WTC11 (cell line): ENCODE data around the gene ATP6V1G1. TPM values are rescaled to one million over a fixed set of nuclear protein-coding genes. Genes with fewer than 3 reads are reported as not detected.

Source experiments
- ATAC-seq: fragments of 200-7000 bp; cut with Tn5 transposase; 2 replicates; pipeline ENCODE4 v1.10.0; 2021; ENCODE audit warnings: mild to moderate bottlenecking, moderate library complexity
- CTCF ChIA-PET: fragments of 300-600 bp; sonication (Branson Sonifier 250); formaldehyde crosslinking; loops from one replicate; lab custom pipeline; 2021; ENCODE audit warnings: antibody characterized with exemption; lab: Charles Lee
- POLR2A ChIA-PET: fragments of 350-600 bp; sonication (Branson Sonifier 250); formaldehyde crosslinking; loops from one replicate; lab custom pipeline; 2021; ENCODE audit warnings: antibody characterized with exemption; lab: Charles Lee
- DNase-seq: peaks from one replicate; pipeline ENCODE4 v3.0.0; 2021; ENCODE audit warnings: low spot score
- H3K27ac Mint-ChIP-seq: 2 replicates; pipeline ENCODE4 v1.8.0; 2021; ENCODE audit warnings: mixed read lengths
- H3K27me3 Mint-ChIP-seq: 2 replicates; pipeline ENCODE4 v1.8.0; 2021; ENCODE audit warnings: low read depth, mild to moderate bottlenecking, moderate library complexity, mixed read lengths
- H3K36me3 Mint-ChIP-seq: 2 replicates; pipeline ENCODE4 v1.8.0; 2021; ENCODE audit warnings: mixed read lengths
- H3K4me1 Mint-ChIP-seq: 2 replicates; pipeline ENCODE4 v1.8.0; 2022; ENCODE audit warnings: mixed read lengths
- H3K4me3 Mint-ChIP-seq: 2 replicates; pipeline ENCODE4 v1.8.0; 2021; ENCODE audit warnings: mild to moderate bottlenecking, moderate library complexity, mixed read lengths
- H3K9me3 Mint-ChIP-seq: 2 replicates; pipeline ENCODE4 v1.8.0; 2021; ENCODE audit warnings: mixed read lengths
- RELA ChIP-seq: sonication (generic); formaldehyde crosslinking; IDR thresholded peaks from 2 replicates; pipeline ENCODE4 v1.8.1; 2022; ENCODE audit warnings: missing genetic modification reagents, mild to moderate bottlenecking, borderline replicate concordance
- ZNF416 ChIP-seq: fragments of 250-450 bp; sonication (Bioruptor Pico); IDR thresholded peaks from 2 replicates; pipeline ENCODE4 v1.9.0; 2021; ENCODE audit warnings: mild to moderate bottlenecking, inconsistent platforms
- total RNA-seq: library from RNA; stranded (reverse); gene quantifications from 3 replicates; pipeline ENCODE4 v1.2.3, GENCODE V29; 2021
- TF ChIP-seq, protein P1 (sequence below): sonication (generic); formaldehyde crosslinking; IDR thresholded peaks from 2 replicates; pipeline ENCODE4 v1.8.0; 2022; ENCODE audit warnings: mild to moderate bottlenecking, missing genetic modification reagents
- TF ChIP-seq, protein P2 (sequence below): fragments of 200-600 bp; IDR thresholded peaks from 2 replicates; pipeline ENCODE4 v1.8.0; 2022; ENCODE audit warnings: antibody characterized with exemption
- TF ChIP-seq, protein P3 (sequence below): fragments of 250-450 bp; sonication (Bioruptor Pico); IDR thresholded peaks from 2 replicates; pipeline ENCODE4 v1.9.0; 2021; ENCODE audit warnings: mild to moderate bottlenecking
- TF ChIP-seq, protein P4 (sequence below): sonication (generic); formaldehyde crosslinking; IDR thresholded peaks from 2 replicates; pipeline ENCODE4 v1.8.1; 2022; ENCODE audit warnings: low read depth, missing genetic modification reagents, borderline replicate concordance
- TF ChIP-seq, protein P5 (sequence below): fragments of 250-450 bp; sonication (Bioruptor Pico); IDR thresholded peaks from 2 replicates; pipeline ENCODE4 v1.9.0; 2021; ENCODE audit warnings: moderate library complexity, mild to moderate bottlenecking, inconsistent platforms, borderline replicate concordance
- TF ChIP-seq, protein P6 (sequence below): sonication (generic); formaldehyde crosslinking; conservative IDR thresholded peaks from 2 replicates; pipeline ENCODE4 v1.8.1; 2022; ENCODE audit warnings: mild to moderate bottlenecking, missing genetic modification reagents
- TF ChIP-seq, protein P7 (sequence below): sonication (generic); formaldehyde crosslinking; conservative IDR thresholded peaks from 2 replicates; pipeline ENCODE4 v1.8.1; 2023; ENCODE audit warnings: mild to moderate bottlenecking, low read depth, missing genetic modification reagents, moderate library complexity
- TF ChIP-seq, protein P8 (sequence below): sonication (generic); formaldehyde crosslinking; IDR thresholded peaks from 2 replicates; pipeline ENCODE4 v1.8.1; 2022; ENCODE audit warnings: mild to moderate bottlenecking, moderate library complexity, missing genetic modification reagents

The ATP6V1G1 gene
- total RNA-seq, 1 experiment from 2014 or later = 108 TPM

DNA sequence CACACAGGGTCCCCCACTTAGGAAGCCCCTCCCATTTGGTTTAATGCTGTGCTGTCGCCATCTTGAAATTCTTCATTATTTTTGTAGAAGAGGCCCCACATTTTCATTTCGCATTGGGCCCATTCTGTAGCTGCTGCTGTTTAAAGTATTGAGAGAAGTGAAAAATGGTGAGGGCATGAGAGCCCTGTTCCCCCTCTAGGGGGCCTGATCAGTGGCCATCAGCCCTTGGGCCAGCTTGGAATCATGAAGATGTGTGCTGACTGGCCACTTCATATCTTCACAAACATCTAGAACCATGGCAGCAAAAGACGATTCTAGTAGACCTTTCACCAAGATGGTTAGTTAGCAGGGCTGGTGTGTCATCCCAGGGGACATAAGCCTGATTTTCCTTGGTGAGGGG lies 26.8 kb downstream of the ATP6V1G1 start:
- TF ChIP-seq, protein P1, sequence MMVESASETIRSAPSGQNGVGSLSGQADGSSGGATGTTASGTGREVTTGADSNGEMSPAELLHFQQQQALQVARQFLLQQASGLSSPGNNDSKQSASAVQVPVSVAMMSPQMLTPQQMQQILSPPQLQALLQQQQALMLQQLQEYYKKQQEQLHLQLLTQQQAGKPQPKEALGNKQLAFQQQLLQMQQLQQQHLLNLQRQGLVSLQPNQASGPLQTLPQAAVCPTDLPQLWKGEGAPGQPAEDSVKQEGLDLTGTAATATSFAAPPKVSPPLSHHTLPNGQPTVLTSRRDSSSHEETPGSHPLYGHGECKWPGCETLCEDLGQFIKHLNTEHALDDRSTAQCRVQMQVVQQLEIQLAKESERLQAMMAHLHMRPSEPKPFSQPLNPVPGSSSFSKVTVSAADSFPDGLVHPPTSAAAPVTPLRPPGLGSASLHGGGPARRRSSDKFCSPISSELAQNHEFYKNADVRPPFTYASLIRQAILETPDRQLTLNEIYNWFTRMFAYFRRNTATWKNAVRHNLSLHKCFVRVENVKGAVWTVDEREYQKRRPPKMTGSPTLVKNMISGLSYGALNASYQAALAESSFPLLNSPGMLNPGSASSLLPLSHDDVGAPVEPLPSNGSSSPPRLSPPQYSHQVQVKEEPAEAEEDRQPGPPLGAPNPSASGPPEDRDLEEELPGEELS (CRISPR knock-in tag) = no peak
- no peak for TF ChIP-seq RELA
- TF ChIP-seq, protein P2, sequence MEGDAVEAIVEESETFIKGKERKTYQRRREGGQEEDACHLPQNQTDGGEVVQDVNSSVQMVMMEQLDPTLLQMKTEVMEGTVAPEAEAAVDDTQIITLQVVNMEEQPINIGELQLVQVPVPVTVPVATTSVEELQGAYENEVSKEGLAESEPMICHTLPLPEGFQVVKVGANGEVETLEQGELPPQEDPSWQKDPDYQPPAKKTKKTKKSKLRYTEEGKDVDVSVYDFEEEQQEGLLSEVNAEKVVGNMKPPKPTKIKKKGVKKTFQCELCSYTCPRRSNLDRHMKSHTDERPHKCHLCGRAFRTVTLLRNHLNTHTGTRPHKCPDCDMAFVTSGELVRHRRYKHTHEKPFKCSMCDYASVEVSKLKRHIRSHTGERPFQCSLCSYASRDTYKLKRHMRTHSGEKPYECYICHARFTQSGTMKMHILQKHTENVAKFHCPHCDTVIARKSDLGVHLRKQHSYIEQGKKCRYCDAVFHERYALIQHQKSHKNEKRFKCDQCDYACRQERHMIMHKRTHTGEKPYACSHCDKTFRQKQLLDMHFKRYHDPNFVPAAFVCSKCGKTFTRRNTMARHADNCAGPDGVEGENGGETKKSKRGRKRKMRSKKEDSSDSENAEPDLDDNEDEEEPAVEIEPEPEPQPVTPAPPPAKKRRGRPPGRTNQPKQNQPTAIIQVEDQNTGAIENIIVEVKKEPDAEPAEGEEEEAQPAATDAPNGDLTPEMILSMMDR = no peak
- TF ChIP-seq, protein P3, sequence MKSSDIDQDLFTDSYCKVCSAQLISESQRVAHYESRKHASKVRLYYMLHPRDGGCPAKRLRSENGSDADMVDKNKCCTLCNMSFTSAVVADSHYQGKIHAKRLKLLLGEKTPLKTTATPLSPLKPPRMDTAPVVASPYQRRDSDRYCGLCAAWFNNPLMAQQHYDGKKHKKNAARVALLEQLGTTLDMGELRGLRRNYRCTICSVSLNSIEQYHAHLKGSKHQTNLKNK (CRISPR knock-in tag) = no peak
- DNase-seq = no peak
- H3K27ac Mint-ChIP-seq = no peak overlapping the region
- H3K4me3 Mint-ChIP-seq = no peak overlapping the region
- H3K4me1 Mint-ChIP-seq = peaks cover 25% of the 10 kb centered on the region
- peaks cover 12% of the 10 kb centered on the region for H3K36me3 Mint-ChIP-seq
- no peak for ATAC-seq
- H3K9me3 Mint-ChIP-seq = no peaks in the 10 kb centered on the region
- peaks cover 17% of the 10 kb centered on the region for H3K27me3 Mint-ChIP-seq
- ChIA-PET POLR2A (no interaction called here), CTCF (interaction anchor here (0.8 to 4.4 kb wide), 3 partner anchors 22 to 39 kb away, joined by 3 to 34 read pairs (median 5); partner anchors contain the start of gene ATP6V1G1)

DNA sequence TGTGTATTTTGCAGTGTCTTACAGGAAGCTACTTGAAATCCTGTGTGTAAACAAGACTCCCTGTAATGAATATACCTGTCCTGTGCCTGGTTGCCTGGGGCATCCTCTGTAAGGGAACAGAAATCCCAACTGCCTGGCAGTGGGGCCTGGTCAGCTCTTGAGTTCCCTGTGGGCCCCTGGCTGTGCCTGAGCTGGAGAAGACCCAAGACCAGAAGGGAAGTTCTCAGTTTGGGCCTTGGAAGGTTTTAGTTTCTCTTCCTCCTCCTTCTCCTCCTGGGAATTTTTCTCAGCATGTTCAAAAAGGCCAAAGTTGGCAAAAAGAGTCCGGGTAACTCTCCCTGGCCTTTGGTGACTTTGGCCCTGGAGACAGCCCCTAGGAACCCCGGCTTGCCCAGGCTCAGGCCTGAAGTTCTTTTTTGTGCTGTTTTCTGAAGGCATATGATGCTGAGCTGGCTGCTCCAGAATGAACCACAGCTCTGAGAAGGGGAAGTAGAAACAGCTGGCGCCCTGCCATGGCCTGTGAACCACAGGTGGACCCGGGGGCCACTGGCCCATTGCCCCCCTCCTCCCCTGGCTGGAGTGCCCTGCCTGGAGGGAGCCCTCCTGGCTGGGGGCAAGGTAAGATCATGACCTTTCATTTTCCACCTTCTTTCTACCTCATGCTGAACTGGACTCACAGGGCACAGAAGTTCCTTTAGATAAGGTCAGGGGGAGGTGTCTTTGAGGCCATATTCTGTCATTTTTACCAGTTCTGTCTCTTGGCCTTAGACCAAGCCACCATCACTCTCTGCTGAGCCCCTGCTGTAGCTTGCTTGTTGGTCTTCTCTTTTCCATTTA lies 29.3 kb downstream of the ATP6V1G1 start:
- H3K4me3 Mint-ChIP-seq = no peak overlapping the region
- TF ChIP-seq, protein P4, sequence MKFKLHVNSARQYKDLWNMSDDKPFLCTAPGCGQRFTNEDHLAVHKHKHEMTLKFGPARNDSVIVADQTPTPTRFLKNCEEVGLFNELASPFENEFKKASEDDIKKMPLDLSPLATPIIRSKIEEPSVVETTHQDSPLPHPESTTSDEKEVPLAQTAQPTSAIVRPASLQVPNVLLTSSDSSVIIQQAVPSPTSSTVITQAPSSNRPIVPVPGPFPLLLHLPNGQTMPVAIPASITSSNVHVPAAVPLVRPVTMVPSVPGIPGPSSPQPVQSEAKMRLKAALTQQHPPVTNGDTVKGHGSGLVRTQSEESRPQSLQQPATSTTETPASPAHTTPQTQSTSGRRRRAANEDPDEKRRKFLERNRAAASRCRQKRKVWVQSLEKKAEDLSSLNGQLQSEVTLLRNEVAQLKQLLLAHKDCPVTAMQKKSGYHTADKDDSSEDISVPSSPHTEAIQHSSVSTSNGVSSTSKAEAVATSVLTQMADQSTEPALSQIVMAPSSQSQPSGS = no peak
- TF ChIP-seq, protein P5, sequence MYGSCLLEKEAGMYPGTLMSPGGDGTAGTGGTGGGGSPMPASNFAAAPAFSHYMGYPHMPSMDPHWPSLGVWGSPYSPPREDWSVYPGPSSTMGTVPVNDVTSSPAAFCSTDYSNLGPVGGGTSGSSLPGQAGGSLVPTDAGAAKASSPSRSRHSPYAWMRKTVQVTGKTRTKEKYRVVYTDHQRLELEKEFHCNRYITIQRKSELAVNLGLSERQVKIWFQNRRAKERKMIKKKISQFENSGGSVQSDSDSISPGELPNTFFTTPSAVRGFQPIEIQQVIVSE (CRISPR knock-in tag) = no peak
- TF ChIP-seq, protein P6, sequence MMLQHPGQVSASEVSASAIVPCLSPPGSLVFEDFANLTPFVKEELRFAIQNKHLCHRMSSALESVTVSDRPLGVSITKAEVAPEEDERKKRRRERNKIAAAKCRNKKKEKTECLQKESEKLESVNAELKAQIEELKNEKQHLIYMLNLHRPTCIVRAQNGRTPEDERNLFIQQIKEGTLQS (CRISPR knock-in tag) = no peak
- no peak for TF ChIP-seq ZNF416
- TF ChIP-seq, protein P7, sequence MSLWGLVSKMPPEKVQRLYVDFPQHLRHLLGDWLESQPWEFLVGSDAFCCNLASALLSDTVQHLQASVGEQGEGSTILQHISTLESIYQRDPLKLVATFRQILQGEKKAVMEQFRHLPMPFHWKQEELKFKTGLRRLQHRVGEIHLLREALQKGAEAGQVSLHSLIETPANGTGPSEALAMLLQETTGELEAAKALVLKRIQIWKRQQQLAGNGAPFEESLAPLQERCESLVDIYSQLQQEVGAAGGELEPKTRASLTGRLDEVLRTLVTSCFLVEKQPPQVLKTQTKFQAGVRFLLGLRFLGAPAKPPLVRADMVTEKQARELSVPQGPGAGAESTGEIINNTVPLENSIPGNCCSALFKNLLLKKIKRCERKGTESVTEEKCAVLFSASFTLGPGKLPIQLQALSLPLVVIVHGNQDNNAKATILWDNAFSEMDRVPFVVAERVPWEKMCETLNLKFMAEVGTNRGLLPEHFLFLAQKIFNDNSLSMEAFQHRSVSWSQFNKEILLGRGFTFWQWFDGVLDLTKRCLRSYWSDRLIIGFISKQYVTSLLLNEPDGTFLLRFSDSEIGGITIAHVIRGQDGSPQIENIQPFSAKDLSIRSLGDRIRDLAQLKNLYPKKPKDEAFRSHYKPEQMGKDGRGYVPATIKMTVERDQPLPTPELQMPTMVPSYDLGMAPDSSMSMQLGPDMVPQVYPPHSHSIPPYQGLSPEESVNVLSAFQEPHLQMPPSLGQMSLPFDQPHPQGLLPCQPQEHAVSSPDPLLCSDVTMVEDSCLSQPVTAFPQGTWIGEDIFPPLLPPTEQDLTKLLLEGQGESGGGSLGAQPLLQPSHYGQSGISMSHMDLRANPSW = no peak
- TF ChIP-seq, protein P8, sequence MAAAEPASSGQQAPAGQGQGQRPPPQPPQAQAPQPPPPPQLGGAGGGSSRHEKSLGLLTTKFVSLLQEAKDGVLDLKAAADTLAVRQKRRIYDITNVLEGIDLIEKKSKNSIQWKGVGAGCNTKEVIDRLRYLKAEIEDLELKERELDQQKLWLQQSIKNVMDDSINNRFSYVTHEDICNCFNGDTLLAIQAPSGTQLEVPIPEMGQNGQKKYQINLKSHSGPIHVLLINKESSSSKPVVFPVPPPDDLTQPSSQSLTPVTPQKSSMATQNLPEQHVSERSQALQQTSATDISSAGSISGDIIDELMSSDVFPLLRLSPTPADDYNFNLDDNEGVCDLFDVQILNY (CRISPR knock-in tag) = no peak
- DNase-seq = no peak
- no peaks in the 10 kb centered on the region for H3K9me3 Mint-ChIP-seq
- peaks cover 12% of the 10 kb centered on the region for H3K36me3 Mint-ChIP-seq
- no peak for ATAC-seq
- no peaks in the 10 kb centered on the region for H3K27me3 Mint-ChIP-seq
- H3K4me1 Mint-ChIP-seq = peaks cover 18% of the 10 kb centered on the region
- ChIA-PET CTCF (interaction anchor here (0.8 to 2.5 kb wide), 2 partner anchors 21 to 37 kb away, joined by 4 to 8 read pairs; no protein-coding TSS in a partner anchor), POLR2A (no interaction called here)
- H3K27ac Mint-ChIP-seq = no peak overlapping the region
